Smooth muscle cell of the coronary artery (primary cell): ENCODE measurements around the gene RBBP5. TPM values are rescaled to one million over a fixed set of nuclear protein-coding genes. Genes with fewer than 3 reads are reported as not detected.

Experiments used
- total RNA-seq: library from RNA; depleted of rRNA; stranded (reverse); fragments of >200 nt; gene quantifications from 2 replicates; pipeline ENCODE4 v1.2.3, GENCODE V29; 2014; ENCODE audit warnings: low replicate concordance

RBBP5 gene, protein sequence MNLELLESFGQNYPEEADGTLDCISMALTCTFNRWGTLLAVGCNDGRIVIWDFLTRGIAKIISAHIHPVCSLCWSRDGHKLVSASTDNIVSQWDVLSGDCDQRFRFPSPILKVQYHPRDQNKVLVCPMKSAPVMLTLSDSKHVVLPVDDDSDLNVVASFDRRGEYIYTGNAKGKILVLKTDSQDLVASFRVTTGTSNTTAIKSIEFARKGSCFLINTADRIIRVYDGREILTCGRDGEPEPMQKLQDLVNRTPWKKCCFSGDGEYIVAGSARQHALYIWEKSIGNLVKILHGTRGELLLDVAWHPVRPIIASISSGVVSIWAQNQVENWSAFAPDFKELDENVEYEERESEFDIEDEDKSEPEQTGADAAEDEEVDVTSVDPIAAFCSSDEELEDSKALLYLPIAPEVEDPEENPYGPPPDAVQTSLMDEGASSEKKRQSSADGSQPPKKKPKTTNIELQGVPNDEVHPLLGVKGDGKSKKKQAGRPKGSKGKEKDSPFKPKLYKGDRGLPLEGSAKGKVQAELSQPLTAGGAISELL
- total RNA-seq: 12.9 and 14.5 TPM in 2 replicates

DNA sequence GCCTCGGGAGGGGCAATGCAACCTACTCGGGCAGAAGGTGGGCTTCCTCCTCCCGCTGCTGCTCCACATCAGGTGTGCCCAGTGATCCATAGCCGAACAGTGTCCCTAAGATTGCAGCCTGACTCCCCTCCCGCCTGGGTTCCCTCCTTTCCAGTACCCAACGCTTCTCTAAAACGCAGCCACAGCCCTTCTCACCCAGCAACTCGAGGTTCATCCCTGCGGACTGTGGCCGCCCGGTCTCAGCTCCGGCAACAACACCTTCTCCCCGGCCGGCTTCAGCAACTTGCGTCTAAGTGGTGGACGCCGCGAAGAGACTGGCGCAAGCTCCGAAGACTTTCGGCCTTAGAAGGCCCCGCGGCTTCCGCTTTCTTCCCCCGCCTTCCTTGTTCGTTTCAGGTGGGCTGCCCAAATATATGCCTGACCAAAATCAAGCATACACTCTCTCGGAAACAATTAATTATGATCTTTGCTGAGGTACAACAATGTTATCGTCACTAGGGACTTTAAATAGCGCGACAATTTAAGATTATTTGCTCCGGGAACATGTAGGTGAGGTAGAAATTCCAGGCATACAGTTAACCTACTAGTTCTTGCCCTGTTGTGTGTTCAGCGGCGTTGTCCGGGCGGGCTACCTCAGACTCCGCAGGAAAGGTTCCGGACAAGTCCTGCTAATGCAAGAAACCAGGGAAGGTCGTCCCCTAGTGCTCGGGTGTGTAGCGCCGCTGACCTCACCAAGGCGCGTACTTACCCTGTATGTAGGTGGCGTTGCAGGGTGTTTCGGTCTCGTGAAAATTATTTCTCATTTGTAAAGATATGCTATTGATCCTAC, at the start of gene RBBP5:
Gene RBBP5 (minus strand): TSS at position 319 of the 829 bp plus-strand sequence. CDS start 105 bp downstream, at position 214.

DNA sequence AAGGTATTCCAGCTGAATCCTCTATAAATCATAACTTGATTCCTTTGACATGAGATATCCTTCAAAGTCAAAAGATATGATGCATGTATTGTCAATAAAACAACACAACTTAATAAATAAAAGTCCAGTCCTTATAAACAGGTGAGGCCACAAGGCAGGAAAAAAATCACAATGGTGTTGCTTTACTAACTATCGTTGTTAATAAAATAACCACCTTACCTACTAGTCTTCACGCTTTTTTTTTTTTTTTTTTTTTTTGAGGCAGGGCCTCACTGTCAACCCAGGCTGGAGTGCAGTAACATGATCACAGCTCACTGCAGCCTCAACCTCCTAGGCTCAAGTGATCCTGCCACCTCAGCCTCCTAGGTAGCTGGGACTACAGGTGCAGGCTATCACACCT, 37.4 kb downstream of the RBBP5 start, which contains the start of gene TMEM81:
Gene TMEM81 (minus strand): TSS at position 101 of the 400 bp plus-strand sequence. CDS start 140 bp downstream, outside the sequence.

DNA sequence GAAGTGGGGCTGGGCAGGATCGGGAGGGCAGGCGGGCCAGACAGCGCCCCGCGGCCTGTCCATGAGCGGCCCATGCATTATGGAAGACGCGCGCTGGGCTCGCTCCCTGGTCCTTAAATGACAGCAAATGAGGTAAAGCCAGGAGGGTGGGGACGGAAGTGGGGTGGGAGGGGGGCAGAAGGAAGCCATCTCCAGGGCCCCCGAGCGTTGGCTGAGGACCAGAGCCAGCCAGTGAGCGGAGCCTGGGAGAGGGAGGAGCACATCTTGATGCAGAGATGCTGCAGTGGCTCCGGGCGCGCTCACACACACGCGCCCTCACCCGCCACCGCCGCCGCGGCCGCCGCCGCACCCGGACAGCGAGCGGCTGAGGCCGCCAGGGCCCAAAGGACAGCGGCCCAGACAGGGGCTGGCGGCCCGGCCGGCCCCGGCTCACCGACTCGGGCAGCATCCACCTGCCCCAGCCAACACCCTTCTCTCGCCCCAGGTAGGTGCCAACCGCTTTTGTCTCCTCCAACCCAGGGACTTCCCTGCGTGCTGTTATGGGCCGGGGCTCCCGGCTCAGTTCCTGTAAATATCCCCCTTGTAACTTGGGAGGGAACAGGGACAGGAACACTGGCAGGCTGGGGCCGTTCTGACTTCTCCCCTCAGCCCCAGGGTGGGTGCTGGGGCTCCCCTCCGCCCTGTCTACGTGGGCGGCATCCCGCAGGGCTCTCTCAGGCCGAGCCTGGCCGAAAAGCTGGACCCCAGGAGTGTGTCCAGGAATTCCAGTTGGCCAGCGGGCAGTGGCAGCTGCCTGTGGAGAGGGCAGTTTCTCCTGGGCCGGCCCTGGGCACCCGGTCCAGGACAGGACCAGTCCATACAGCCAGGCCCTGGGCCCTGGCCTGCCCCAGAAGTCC, 78.6 kb downstream of the RBBP5 start, which contains the start of gene CNTN2:
Gene CNTN2 (plus strand): TSS at position 302 of the 896 bp plus-strand sequence. CDS start 9,974 bp downstream, outside the sequence.

Other genes starting within 250 kb of the RBBP5 start
- gene CNTN2, start 78.8 kb downstream of the RBBP5 start, total RNA-seq: not detected in 2 replicates
- 0.83 and 2.5 TPM in 2 replicates for gene TMEM81, start 37.5 kb downstream of the RBBP5 start, total RNA-seq
- gene DSTYK, start 89.7 kb upstream of the RBBP5 start, total RNA-seq: 10.9 and 19.3 TPM in 2 replicates
- gene TMCC2, start 106.0 kb upstream of the RBBP5 start, total RNA-seq: 1.4 and 2.3 TPM in 2 replicates
- gene NUAK2, start 199.8 kb upstream of the RBBP5 start, total RNA-seq: 0.70 and 6.2 TPM in 2 replicates
- 0.08 TPM in 1 of 2 replicates, not detected in the other for gene KLHDC8A, start 234.9 kb upstream of the RBBP5 start, total RNA-seq